Thyroid gland (tissue), 4 donors: Measurements from ENCODE around the gene PTGES.

Experiments
- CTCF ChIP-seq, 6 experiments: fragments of 200-600 bp in 3 of 6; fragments of 450-650 bp in 3 of 6; sonication (generic) in 3 of 6; IDR thresholded peaks; one replicate each; pipeline ENCODE4 v1.5.1; 2016 to 2019; ENCODE audit warnings: antibody characterized with exemption in 6 of 6, mild to moderate bottlenecking in 2 of 6, inconsistent platforms in 1 of 6, moderate library complexity in 1 of 6
- POLR2A ChIP-seq, 2 donors: fragments of 450-650 bp; IDR thresholded peaks; one replicate each; pipeline ENCODE4 v1.6.1; 2017; ENCODE audit warnings: antibody characterized with exemption in 2 of 2, mild to moderate bottlenecking in 2 of 2, moderate library complexity in 1 of 2

- TF ChIP-seq CTCF (IDR thresholded peaks at IDR 0.05) (no peak), POLR2A (IDR thresholded peaks at IDR 0.05) (no peak)
Measured at GRCh38 chr9:129740666-129741464, 12.0 kb downstream of the PTGES start.
